ENCODE results near the gene C11orf21. TPM values are rescaled to one million over a fixed set of nuclear protein-coding genes. Genes with fewer than 3 reads are reported as not detected.

Gene C11orf21
- polyA plus RNA-seq, 1 donor, result 22.7 TPM

- Histone ChIP-seq H3K4me3 (ENCODE audit: low read length) (no peak overlapping the region), H3K36me3 (ENCODE audit: control insufficient read depth, insufficient read depth, low read length) (no peaks in the 10 kb centered on the region), H3K27me3 (ENCODE audit: control insufficient read depth, insufficient read depth, low read length) (no peaks in the 10 kb centered on the region), H3K4me1 (ENCODE audit: control insufficient read depth, insufficient read depth, low read length) (no peaks in the 10 kb centered on the region), H3K27ac (ENCODE audit: low read length) (no peak overlapping the region), H3K9me3 (ENCODE audit: control insufficient read depth, low read depth, low read length) (no peaks in the 10 kb centered on the region)
- DNase-seq, result peak in 1 of 2 donors; percentile 15
- WGBS (ENCODE audit: insufficient coverage, low lambda C conversion rate), result no CpG with 5 or more reads among the region's 7 CpGs
Measured at GRCh38 chr11:2247496-2247895, 54.2 kb downstream of the C11orf21 start.

Other genes with a start within 250 kb of the C11orf21 start
- gene IGF2, start 162.5 kb downstream of the C11orf21 start, polyA plus RNA-seq, result 319 TPM
- gene INS, start 140.7 kb downstream of the C11orf21 start, polyA plus RNA-seq, result 0.39 TPM
- gene TH, start 130.1 kb downstream of the C11orf21 start, polyA plus RNA-seq, result 1.0 TPM
- gene ASCL2, start 31.3 kb downstream of the C11orf21 start, polyA plus RNA-seq, result 15.8 TPM
- gene TSPAN32, start 95 bp upstream of the C11orf21 start, polyA plus RNA-seq, result 77.1 TPM
- gene CD81, start 75.4 kb upstream of the C11orf21 start, polyA plus RNA-seq, result 292 TPM
- 28.0 TPM for gene TSSC4, start 98.8 kb upstream of the C11orf21 start, polyA plus RNA-seq
- gene TRPM5, start 142.6 kb upstream of the C11orf21 start, polyA plus RNA-seq, result 0.87 TPM
- gene KCNQ1, start 143.1 kb upstream of the C11orf21 start, polyA plus RNA-seq, result 19.5 TPM

Measured in large intestine (tissue), 3 donors.